ENCODE data around the gene NBPF11.
"Not testable (repeated sequence)": the region's sequence is repeated elsewhere in the genome, so short reads cannot be mapped to it uniquely, and the experiment has no call there.

DNA sequence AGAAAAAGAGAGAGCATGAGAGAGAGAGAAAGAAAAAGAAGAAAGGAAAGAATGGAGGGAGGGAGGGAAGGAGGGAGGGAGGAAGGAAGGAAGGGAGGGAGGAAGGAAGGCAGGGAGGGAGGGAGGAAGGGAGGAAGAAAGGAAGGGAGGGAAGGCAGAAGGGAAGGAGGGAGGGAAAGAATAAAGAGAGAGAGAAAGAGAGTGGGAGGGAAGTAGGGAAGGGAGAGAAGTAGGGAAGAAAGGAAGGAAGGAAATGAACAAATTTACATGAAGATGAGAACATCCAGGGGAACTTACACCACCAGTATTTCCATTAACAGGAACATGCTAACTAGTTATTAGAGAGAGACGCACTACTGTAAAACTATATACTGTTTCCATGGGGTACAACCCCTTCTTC is 10.1 kb downstream of the NBPF11 start:
- not testable (repeated sequence) for TF ChIP-seq HDGF (IDR thresholded peaks at IDR 0.05; ENCODE audit: borderline replicate concordance); NFRKB (IDR thresholded peaks at IDR 0.05); FOXM1 (IDR thresholded peaks at IDR 0.05; ENCODE audit: borderline replicate concordance); ARNT (IDR thresholded peaks at IDR 0.05); ELF4 (IDR thresholded peaks at IDR 0.05); SP1 (IDR thresholded peaks at IDR 0.05); FOXK2 (IDR thresholded peaks at IDR 0.05); LEF1 (IDR thresholded peaks at IDR 0.05; ENCODE audit: borderline replicate concordance); L3MBTL2 (conservative IDR thresholded peaks at IDR 0.05)
- TF ChIP-seq, protein P1, sequence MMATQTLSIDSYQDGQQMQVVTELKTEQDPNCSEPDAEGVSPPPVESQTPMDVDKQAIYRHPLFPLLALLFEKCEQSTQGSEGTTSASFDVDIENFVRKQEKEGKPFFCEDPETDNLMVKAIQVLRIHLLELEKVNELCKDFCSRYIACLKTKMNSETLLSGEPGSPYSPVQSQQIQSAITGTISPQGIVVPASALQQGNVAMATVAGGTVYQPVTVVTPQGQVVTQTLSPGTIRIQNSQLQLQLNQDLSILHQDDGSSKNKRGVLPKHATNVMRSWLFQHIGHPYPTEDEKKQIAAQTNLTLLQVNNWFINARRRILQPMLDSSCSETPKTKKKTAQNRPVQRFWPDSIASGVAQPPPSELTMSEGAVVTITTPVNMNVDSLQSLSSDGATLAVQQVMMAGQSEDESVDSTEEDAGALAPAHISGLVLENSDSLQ (IDR thresholded peaks at IDR 0.05) = not testable (repeated sequence)

Data from HEK293T (cell line).